ENCODE measurements around the gene USP38.
"Not testable (repeated sequence)": the region's sequence is repeated elsewhere in the genome, so short reads cannot be mapped to it uniquely, and the experiment has no call there.

The USP38 gene

GRCh38 chr4:143262838-143263237 is 78.1 kb downstream of the USP38 start:
- no peak for DNase-seq (ENCODE audit: low read depth in 2 of 2)

- not testable (repeated sequence) for DNase-seq (ENCODE audit: low read depth in 2 of 2)
Observed at GRCh38 chr4:143267690-143268089, 83.0 kb downstream of the USP38 start.

GRCh38 chr4:143270256-143270838 is 85.6 kb downstream of the USP38 start:
- no peak for DNase-seq (ENCODE audit: low read depth in 2 of 2)
